Choroid plexus epithelial cell (primary cell): Measurements from ENCODE around the gene PHLDA3.

Experiments used
- DNase-seq: peaks from one replicate; pipeline ENCODE4 v3.0.0-alpha.2; 2010; ENCODE audit warnings: low read depth
- H3K4me3 ChIP-seq: 2 replicates; pipeline ENCODE4 v1.5.1; 2011; ENCODE audit warnings: low read depth, mild to moderate bottlenecking, control low read depth, low read length, moderate library complexity
- CTCF ChIP-seq: conservative IDR thresholded peaks from 2 replicates; pipeline ENCODE4 v1.5.1; 2011; ENCODE audit warnings: low read depth, mild to moderate bottlenecking, control low read depth, inconsistent platforms, low read length, moderate library complexity

Gene PHLDA3

DNA sequence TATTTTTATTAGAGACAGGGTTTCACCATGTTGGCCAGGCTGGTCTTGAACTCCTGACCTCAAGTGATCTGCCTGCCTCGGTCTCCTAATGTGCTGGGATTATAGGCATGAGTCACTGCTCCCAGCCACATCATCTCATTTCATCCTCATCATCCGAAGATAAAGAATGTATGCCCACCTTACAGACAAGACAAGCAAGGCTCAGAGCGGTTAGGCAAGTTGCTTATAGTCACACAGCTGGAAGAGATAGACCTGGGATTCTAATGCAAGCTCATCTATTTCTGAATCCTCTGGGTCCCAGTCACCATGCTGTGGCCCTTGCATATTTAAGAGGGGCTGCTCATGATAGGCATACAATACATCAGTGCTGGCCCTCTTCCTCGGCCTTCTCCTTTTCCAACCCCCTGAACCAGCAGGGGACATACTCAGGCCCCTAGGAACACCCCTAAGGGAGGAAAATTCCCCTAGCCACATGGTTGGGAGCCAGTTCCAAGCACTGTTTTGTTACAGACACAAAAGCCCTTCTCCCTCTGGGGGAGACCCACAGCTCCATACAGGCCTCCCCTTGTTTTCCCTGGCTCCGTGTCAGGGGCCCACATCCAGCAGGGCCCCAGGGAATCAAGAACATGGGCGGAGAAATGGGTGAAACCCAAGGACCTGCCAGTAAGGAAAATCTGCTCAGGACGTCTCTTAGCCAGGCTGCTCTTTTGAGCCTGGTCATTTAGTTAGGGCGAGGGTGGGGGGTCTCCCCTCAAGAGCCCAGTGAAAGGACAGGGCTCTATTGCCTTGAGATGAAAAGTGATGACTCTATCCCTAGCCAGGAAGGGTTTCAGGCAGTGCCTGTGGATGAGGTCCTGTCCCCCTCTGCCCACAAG, 31.0 kb upstream of the PHLDA3 start:
- no peak for DNase-seq
- TF ChIP-seq CTCF, result no peak
- H3K4me3 ChIP-seq, result no peak overlapping the region

DNA sequence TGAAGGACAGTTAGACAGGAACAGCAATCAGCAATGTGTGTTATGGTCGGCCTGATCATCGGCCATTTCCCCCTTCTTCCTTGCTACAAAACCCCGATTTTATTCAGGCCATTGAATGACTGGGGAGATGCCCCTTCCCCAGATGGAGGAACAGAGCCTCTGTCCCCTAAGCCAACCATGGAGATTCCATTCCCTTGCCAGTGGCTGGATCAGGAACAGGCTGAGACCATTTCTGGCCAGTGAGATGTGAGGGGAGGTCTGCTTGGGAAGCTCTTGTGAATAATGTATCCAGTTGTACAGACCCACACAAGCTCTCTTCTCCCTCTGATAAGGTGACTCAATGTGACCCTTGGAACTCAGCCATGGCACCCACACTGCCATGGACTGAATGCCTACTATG, 30.2 kb upstream of the PHLDA3 start:
- H3K4me3 ChIP-seq, result no peak overlapping the region
- no peak for TF ChIP-seq CTCF
- DNase-seq, result no peak

GRCh38 chr1:201498621-201499020, 29.6 kb upstream of the PHLDA3 start:
- DNase-seq, result no peak
- TF ChIP-seq CTCF, result peak; percentile 31
- no peak overlapping the region for H3K4me3 ChIP-seq

DNA sequence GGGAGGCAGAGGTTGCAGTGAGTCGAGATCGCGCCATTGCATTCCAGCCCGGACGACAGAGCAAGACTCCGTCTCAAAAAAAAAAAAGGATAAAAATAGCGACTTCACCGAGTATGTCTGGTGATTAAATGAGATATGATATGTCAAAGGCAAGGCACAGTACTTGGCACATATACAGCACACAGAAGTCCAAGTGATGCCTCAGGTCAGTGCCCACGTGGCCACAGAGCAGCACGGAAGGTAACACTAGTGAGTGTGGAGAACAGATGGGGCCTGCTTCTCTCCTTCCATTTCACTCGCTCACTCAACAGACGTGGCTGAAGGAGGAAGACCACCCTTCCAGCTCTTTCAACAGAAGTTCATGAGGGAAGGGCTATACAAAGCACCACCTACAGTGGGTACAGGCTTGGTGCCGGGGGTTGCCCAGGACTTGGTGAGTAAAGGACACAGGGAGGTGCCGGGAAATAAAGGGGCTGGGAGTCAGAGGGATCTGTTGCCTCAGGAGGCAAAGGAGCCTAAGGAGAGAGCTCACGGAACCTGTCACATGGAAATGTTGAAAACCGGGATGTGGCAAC, 29.0 kb upstream of the PHLDA3 start:
- no peak overlapping the region for H3K4me3 ChIP-seq
- no peak for DNase-seq
- TF ChIP-seq CTCF, result no peak

GRCh38 chr1:201496296-201496690, 27.3 kb upstream of the PHLDA3 start:
- no peak for DNase-seq
- H3K4me3 ChIP-seq, result no peak overlapping the region
- no peak for TF ChIP-seq CTCF

DNA sequence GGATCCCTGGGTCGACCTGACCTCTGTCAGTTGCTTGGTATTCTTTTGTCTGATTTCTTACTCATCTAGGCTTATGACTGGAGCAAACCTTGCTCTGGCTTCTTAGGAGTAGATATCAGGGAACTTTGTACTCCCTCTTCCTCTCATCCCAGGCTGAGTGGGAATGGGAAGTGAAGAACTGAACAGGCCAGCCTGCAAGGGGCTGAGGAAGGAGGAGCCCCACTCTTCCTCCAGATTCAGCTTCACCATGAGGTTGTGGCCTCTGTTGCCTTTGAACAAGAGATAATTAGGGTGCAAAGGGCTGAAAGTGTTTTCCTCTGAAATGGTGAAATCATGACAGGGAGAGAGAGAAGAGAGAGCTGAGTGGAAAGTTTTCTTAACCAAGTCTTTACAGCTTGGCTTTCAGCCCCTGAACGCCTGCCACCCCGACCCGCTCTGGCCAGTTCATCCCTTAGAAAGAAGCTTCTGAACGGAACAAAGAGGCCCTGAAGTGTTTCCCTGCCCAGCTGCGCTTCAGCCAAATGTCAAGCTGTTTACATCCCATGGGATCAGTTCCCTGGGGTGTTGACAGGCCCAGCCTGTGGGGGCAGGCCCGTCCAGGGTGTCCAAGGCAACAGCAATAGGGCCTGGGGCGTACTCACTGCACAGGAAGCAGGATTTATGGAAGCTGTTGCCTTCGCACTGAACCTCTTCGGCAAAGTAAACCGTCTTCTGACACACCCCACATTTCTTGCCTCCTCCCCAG, 26.7 kb upstream of the PHLDA3 start:
- DNase-seq, result peak; percentile 84
- TF ChIP-seq CTCF, result no peak
- no peak overlapping the region for H3K4me3 ChIP-seq
